GM12873 (cell line): ENCODE results near the gene MARF1.

Experiments used
- CTCF ChIP-seq: IDR thresholded peaks from 2 replicates; pipeline ENCODE4 v1.5.1; 2012; ENCODE audit warnings: low read depth, mild to moderate bottlenecking, moderate library complexity, low read length, control low read depth; ENCODE audit not compliant: insufficient read depth; ENCODE audit errors: missing control alignments

The MARF1 gene

GRCh38 chr16:15557258-15557657 lies 85.7 kb downstream of the MARF1 start:
- no peak for TF ChIP-seq CTCF

- TF ChIP-seq CTCF: no peak
Observed at GRCh38 chr16:15556130-15556529, 86.8 kb downstream of the MARF1 start.

GRCh38 chr16:15553313-15554088 lies 89.5 kb downstream of the MARF1 start:
- no peak for TF ChIP-seq CTCF

- no peak for TF ChIP-seq CTCF
Observed at GRCh38 chr16:15552507-15552906, 90.4 kb downstream of the MARF1 start.

- TF ChIP-seq CTCF: no peak
Observed at GRCh38 chr16:15548482-15548891, 94.5 kb downstream of the MARF1 start.

- TF ChIP-seq CTCF: no peak
Observed at GRCh38 chr16:15547768-15548096, 95.2 kb downstream of the MARF1 start.

- TF ChIP-seq CTCF: no peak
Observed at GRCh38 chr16:15545544-15545943, 97.4 kb downstream of the MARF1 start.
